OCI-LY3 (cell line): ENCODE data around the gene BRD1.
A peak's percentile ranks its signal among the peaks of the same experiment; 100 is the strongest.

Experiments used
- H2AFZ ChIP-seq: fragments of 200-600, 300-600 bp; shearing (Covaris generic); 2 replicates; pipeline ENCODE4 v1.6.0; 2014; ENCODE audit warnings: antibody characterized with exemption, low read depth, low read length
- H3K27ac ChIP-seq: fragments of 200-600, 300-600 bp; sonication (generic); 2 replicates; pipeline ENCODE4 v1.5.1; 2014; ENCODE audit warnings: mild to moderate bottlenecking, low read length, moderate library complexity, mixed read lengths
- H3K27me3 ChIP-seq: fragments of 200-600, 300-600 bp; sonication (generic); 2 replicates; pipeline ENCODE4 v1.6.1; 2014; ENCODE audit warnings: low read depth, low read length, mixed read lengths
- H3K36me3 ChIP-seq: fragments of 200-600, 300-600 bp; sonication (generic); replicated peaks from 2 replicates; pipeline ENCODE3; 2014; ENCODE audit warnings: low read depth, low read length, mixed read lengths
- H3K4me1 ChIP-seq: fragments of 300-600, 200-600 bp; sonication (generic); 2 replicates; pipeline ENCODE4 v1.6.1; 2014; ENCODE audit warnings: low read length, mixed read lengths
- H3K4me2 ChIP-seq: fragments of 200-600, 300-600 bp; sonication (generic); 2 replicates; pipeline ENCODE4 v1.6.1; 2014; ENCODE audit warnings: low read length, mixed read lengths
- H3K4me3 ChIP-seq: fragments of 300-600, 200-600 bp; sonication (generic); 2 replicates; pipeline ENCODE4 v1.5.1; 2014; ENCODE audit warnings: antibody characterized with exemption, mild to moderate bottlenecking, low read length, moderate library complexity
- H3K79me2 ChIP-seq: fragments of 300-600, 200-600 bp; shearing (Covaris generic); 2 replicates; pipeline ENCODE4 v1.6.1; 2014; ENCODE audit warnings: mild to moderate bottlenecking, low read length, mixed read lengths
- H3K9ac ChIP-seq: fragments of 300-600, 200-600 bp; shearing (Covaris generic); 2 replicates; pipeline ENCODE4 v1.6.0; 2014; ENCODE audit warnings: mild to moderate bottlenecking, low read length, moderate library complexity
- H3K9me3 ChIP-seq: fragments of 200-600, 300-600 bp; shearing (Covaris generic); 2 replicates; pipeline ENCODE4 v1.6.1; 2014; ENCODE audit warnings: low read length, mixed read lengths; ENCODE audit not compliant: insufficient read depth
- H4K20me1 ChIP-seq: fragments of 200-600, 300-600 bp; sonication (generic); 2 replicates; pipeline ENCODE4 v1.6.1; 2016; ENCODE audit warnings: low read length, mixed read lengths; ENCODE audit not compliant: insufficient read depth
- CTCF ChIP-seq: fragments of 200-600, 300-600 bp; sonication (generic); IDR thresholded peaks from 2 replicates; pipeline ENCODE4 v1.5.1; 2014; ENCODE audit warnings: antibody characterized with exemption, low read length, low read depth
- EZH2phosphoT487 ChIP-seq: fragments of 200-600 bp; shearing (Covaris generic); IDR thresholded peaks from 2 replicates; pipeline ENCODE4 v1.6.1; 2018; ENCODE audit warnings: antibody characterized with exemption, mixed run types, low read depth

BRD1 gene

GRCh38 chr22:49760630-49761571 lies 66.8 kb downstream of the BRD1 start:
- H4K20me1 ChIP-seq: no peaks in the 10 kb centered on the region
- H3K4me1 ChIP-seq: peaks cover 24% of the 10 kb centered on the region
- TF ChIP-seq EZH2phosphoT487 (no peak), CTCF (no peak)
- H3K36me3 ChIP-seq: no peaks in the 10 kb centered on the region
- H3K9me3 ChIP-seq: no peaks in the 10 kb centered on the region
- peak overlapping the region; percentile 67 for H3K4me2 ChIP-seq
- peak overlapping the region; percentile 64 for H2AFZ ChIP-seq
- H3K27me3 ChIP-seq: no peaks in the 10 kb centered on the region
- peak overlapping the region; percentile 58 for H3K27ac ChIP-seq
- H3K4me3 ChIP-seq: peak overlapping the region; percentile 37; the same call in 1 of the 2 replicates
- no peaks in the 10 kb centered on the region for H3K79me2 ChIP-seq
- no peak overlapping the region; the same call in 1 of the 2 replicates for H3K9ac ChIP-seq

GRCh38 chr22:49760280-49760629 lies 67.4 kb downstream of the BRD1 start:
- Histone ChIP-seq H3K4me3 (no peak overlapping the region), H3K9me3 (no peaks in the 10 kb centered on the region), H3K4me2 (peak overlapping the region; percentile 67), H2AFZ (peak overlapping the region; percentile 64), H3K27me3 (no peaks in the 10 kb centered on the region), H3K4me1 (peaks cover 24% of the 10 kb centered on the region), H3K27ac (peak overlapping the region; percentile 58), H4K20me1 (no peaks in the 10 kb centered on the region), H3K79me2 (no peaks in the 10 kb centered on the region), H3K9ac (no peak overlapping the region; the same call in 1 of the 2 replicates), H3K36me3 (no peaks in the 10 kb centered on the region)
- TF ChIP-seq CTCF (no peak), EZH2phosphoT487 (no peak)

- no peak overlapping the region for H3K9ac ChIP-seq
- no peak overlapping the region for H2AFZ ChIP-seq
- H3K79me2 ChIP-seq: no peaks in the 10 kb centered on the region
- no peaks in the 10 kb centered on the region for H3K9me3 ChIP-seq
- H3K27me3 ChIP-seq: no peaks in the 10 kb centered on the region
- peaks cover 19% of the 10 kb centered on the region for H3K4me1 ChIP-seq
- no peak overlapping the region for H3K27ac ChIP-seq
- H3K4me2 ChIP-seq: no peak overlapping the region
- no peaks in the 10 kb centered on the region for H4K20me1 ChIP-seq
- no peak overlapping the region for H3K4me3 ChIP-seq
- TF ChIP-seq CTCF: no peak
- no peak for TF ChIP-seq EZH2phosphoT487
- H3K36me3 ChIP-seq: no peaks in the 10 kb centered on the region
Observed at GRCh38 chr22:49756676-49757075, 71.0 kb downstream of the BRD1 start.

- Histone ChIP-seq H3K36me3 (no peaks in the 10 kb centered on the region), H3K9ac (no peak overlapping the region), H3K27ac (no peak overlapping the region), H3K9me3 (no peaks in the 10 kb centered on the region), H2AFZ (no peak overlapping the region), H3K4me3 (no peak overlapping the region), H3K79me2 (no peaks in the 10 kb centered on the region), H3K27me3 (no peaks in the 10 kb centered on the region), H3K4me2 (no peak overlapping the region), H4K20me1 (no peaks in the 10 kb centered on the region), H3K4me1 (peaks cover 14% of the 10 kb centered on the region)
- no peak for TF ChIP-seq CTCF
Observed at GRCh38 chr22:49756201-49756600, 71.5 kb downstream of the BRD1 start.
